DOHH2 (cell line): ENCODE measurements around the gene EPB41L1.

Experiments
- CTCF ChIP-seq: fragments of 200-600 bp; sonication (generic); IDR thresholded peaks from one replicate; pipeline ENCODE4 v1.5.1; 2014; ENCODE audit warnings: antibody characterized with exemption, mild to moderate bottlenecking, low read depth, low read length; ENCODE audit not compliant: poor library complexity, severe bottlenecking
- EZH2phosphoT487 ChIP-seq: fragments of 200-600 bp; sonication (generic); IDR thresholded peaks from 2 replicates; pipeline ENCODE4 v1.6.1; 2017; ENCODE audit warnings: borderline replicate concordance, mild to moderate bottlenecking, antibody characterized with exemption, low read length, moderate library complexity, mixed read lengths

DNA sequence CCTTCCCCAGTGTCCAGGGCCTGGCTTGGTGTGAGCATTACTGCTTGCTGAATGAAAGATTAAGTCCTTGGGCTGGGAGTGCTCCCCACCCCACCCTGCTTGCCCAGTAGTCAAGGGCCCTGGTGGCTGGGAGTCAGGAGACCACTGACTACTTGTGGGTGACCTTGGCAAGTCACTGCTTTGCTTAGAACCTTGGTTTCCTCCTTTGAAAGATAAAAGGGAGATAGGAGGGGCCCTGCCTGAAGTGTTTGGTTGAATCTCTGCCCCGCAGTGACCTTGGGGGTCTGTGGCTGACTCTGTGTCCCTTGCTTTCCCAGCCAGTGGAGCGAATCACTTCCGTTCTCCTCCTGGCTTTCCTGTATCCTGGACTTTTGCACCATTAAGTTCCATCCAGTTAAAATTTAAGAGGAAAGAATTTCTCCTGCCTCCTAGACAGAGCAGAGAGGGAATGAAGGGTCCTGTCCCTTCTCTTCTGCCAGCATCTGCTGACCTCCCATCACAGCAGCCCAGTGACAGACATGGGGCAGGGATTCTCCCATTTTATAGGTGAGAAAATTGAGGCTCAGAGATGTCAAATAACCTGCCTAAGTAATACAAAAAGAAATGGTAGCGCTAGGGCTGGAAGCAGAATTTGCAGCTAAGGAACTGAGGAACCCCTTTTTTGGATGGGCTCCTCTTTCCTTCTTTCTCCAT is 3.5 kb upstream of the EPB41L1 start:
- TF ChIP-seq CTCF (no peak), EZH2phosphoT487 (no peak)
